Forelimb muscle (tissue), 1 donor: ENCODE measurements around the gene C1D. TPM values are rescaled to one million over a fixed set of nuclear protein-coding genes. Genes with fewer than 3 reads are reported as not detected.
A peak's percentile ranks its signal among the peaks of the same experiment; 100 is the strongest.
"Not testable (repeated sequence)": the region's sequence is repeated elsewhere in the genome, so short reads cannot be mapped to it uniquely, and the experiment has no call there.

Source experiments
- DNase-seq: peaks from one replicate; pipeline ENCODE4 v3.0.0-alpha.2; 2013; ENCODE audit warnings: low read depth
- polyA plus RNA-seq: library from polyadenylated mRNA; unstranded; fragments of 120-200 nt; gene quantifications from one replicate; pipeline ENCODE4 v1.2.1, GENCODE V29; 2013; ENCODE audit not compliant: insufficient read length

Gene C1D, protein sequence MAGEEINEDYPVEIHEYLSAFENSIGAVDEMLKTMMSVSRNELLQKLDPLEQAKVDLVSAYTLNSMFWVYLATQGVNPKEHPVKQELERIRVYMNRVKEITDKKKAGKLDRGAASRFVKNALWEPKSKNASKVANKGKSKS
- polyA plus RNA-seq: 31.3 TPM

- DNase-seq: peak; percentile 75
These were observed at the start of gene C1D for GRCh38 chr2:68062680-68063387. Gene C1D (minus strand): TSS chr2:68063004. CDS start chr2:68047310, 15,694 bp downstream.

DNA sequence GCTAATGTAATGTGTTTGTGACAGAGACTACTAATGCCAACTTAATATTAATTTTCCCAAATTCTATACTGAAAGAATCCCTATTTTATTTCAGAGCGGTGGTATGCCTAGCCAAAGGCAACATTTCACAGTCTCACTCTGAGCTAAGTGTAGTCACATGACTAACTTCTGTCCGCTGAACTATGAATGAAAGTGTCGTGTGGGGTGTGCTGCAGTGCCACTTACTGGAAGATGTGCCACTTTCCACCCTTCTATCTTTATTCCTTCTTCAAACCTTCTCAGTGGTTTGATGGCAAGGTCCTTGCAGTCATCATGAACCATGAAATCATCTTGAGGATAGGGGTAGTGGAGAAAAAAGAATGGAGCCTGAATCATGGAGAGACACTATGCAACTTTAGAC lies 47.3 kb upstream of the C1D start:
- no peak for DNase-seq

GRCh38 chr2:68108120-68108519 lies 45.3 kb upstream of the C1D start:
- no peak for DNase-seq

- no peak for DNase-seq
These were observed 44.7 kb upstream of the C1D start for GRCh38 chr2:68107475-68107874.

DNA sequence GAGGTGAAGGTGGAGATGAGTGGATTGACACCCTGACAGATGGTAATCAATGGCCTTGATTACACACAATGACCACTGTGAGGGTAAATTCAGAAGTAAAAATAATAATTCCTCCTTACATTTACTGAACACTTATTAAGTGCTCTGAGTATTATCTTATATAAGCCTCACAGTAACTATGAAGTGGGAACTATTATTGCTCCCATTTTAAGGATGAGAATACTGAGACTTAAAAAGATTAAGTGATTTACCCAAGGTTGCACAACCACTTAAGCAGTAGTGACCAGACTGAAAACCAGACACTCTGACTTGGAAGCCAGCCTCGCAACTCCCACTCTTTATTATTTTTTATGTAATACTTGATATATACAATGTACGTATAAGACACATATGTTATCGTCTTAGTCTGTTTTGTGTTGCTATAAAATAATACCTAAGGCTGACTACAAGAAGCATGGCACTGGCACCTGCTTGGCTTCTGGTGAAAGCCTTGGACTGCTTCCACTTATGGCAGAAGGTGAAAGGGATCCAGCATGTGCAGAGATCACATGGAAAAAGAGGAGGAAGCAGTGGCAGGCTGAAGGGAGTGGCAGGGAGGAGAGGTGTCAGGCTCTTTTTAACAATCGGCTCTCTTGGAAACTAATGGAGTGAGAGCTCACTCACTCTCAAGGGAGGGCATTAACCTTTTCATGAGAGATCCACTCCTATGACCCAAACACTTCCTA lies 41.5 kb upstream of the C1D start:
- no peak for DNase-seq

GRCh38 chr2:68103709-68104055 lies 40.9 kb upstream of the C1D start:
- DNase-seq: peak; percentile 64

DNA sequence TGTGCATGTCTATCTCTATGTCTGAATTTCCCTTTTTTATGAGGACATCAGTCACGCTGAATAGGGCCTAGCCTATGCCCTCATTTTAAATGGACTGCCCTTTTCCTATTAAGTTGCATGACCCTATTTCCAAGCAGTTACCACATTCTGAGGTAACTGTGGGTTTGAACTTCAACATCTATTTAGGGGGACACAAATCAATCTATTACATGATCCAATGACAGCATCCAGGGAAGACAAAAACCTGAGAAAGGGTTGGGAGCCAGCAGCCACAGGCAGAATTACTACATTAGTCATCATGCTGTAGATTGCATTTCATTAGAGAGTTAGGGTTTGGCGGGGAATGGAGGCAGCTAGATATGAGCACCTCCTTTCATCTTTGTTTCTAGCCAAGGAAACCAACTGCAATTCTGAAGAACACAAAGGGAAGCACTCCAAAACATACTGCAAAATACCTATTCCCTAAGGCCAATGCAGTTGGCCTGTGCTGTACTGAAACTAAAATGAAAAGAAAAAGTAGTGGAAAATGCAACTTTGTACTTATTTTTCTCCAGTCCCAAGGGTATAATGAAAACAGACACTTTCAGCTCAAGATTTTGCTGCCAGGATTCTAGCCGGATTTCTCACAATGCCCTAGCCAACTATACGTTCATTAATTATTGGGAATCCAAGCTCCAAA lies 40.4 kb upstream of the C1D start:
- no peak for DNase-seq

DNA sequence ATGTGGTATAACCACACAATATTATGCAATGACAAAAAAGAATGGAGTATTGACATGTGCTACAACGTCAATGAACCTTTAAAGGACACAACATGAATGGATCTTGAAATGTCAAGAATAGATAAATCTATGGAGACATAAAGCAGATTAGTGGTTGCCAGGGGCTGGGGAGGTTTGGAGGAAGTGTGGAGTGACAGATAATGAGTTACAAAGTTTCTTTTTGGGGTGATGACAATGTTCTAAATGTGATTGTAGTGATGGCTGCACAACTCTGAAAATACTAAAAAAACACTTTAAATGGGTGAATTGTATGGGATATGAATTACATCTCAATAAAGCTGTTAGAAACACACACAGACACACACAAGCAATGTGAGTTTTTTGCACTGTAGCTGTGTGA lies 37.4 kb upstream of the C1D start:
- no peak for DNase-seq

DNA sequence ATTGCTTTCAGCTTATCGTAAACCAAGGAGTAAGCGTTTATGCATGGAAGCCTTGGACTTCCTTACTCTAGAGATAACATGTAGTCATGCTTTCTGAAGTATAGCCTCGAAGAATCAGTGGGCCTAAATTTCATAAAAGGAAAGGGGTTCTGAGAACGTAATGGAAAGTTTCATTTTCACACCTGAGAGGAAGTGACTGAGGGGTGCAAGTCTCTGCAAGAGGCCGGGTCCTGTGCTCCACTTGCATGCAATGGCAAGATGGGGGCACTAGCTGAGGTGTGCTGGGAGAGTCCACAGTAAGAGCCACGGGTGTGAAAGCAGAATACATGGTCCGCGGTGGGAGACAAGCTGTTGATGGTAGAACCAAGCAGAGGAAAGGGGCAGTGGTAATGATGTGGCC lies 36.5 kb upstream of the C1D start:
- no peak for DNase-seq

- no peak for DNase-seq
These were observed 35.5 kb upstream of the C1D start for GRCh38 chr2:68098291-68098797.

DNA sequence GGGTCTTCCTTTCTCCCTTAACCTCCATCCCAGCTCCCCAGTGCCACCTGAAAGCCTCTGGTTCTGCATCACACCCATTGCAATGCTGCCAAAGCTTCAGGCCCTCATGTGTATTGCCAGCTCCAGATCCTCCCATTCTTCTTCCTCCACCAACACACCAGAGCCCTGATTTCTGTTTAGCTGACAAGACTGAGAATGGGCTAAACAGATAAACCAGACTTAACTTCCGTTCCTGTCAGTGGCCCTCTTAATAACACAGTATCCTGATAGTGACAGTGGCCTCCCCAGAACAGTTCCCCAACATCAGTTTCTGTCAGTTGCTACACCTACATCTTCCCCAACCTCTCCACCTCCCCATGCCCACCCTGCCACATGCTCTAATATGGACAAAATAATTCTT lies 31.3 kb upstream of the C1D start:
- DNase-seq: no peak

GRCh38 chr2:68093634-68094033 lies 30.8 kb upstream of the C1D start:
- no peak for DNase-seq

DNA sequence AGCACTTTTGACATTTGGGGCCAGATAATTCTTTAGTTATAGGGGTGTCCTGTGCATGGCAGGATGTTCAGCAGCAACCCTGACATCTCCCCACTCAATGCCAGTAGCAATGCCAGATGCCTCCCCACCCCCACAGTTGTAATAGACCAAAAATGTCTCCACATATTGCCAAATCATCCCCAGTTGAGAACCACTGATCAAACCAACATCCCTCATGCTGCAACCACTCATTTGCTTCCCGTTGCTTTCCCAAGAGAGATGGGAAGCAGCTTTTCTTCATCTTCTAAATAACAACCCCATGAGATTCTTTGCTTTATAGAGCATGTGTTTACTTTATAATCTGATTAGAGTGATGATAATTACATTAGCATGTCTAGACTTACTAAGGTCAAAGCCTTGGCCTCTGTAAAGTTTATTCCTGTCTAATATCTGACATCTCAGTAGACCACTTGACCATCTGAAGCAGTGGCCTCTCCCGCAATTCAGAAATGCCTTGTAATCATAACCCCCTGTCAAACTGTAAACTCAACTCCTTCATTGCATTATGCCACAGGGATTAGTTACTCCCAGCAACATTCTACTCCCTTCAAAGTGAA lies 28.7 kb upstream of the C1D start:
- DNase-seq: no peak

GRCh38 chr2:68089961-68090360 lies 27.2 kb upstream of the C1D start:
- DNase-seq: no peak

GRCh38 chr2:68088940-68089339 lies 26.1 kb upstream of the C1D start:
- DNase-seq: no peak

DNA sequence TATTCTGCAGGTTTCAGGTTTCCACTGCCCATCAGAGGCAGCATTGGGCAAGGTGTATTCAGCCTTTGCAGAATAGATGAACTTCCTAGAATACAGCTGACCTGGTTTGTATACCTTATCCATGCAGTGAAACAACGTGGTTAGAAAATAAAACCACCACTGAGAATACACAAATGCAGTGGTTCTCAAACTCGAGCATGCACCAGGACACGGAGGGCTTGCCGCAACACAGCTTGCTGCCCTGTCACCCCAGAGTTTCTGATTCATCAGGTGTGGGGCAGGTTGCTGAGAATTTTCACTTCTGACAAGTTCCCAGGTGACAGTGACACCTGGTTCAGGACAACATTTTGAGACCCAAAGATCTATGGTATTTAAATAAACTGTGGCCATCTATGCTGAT lies 23.4 kb upstream of the C1D start:
- no peak for DNase-seq

DNA sequence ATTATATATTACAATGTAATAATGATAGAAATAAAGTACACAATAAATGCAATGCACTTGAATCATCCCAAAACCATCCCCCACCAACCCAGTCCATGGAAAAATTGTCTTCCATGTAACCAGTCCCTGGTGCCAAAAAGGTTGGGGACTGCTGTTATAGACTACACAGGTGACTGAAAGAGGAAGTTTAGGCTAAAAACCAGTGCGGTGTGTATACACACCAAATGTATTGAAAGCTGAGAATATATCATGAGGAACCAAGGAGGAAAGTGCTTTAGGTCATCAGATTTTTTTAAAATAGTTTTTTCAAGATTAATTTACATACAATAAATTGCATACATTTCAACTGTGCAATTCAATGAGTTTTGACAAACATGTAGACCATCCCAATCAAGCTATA lies 20.5 kb upstream of the C1D start:
- DNase-seq: no peak

DNA sequence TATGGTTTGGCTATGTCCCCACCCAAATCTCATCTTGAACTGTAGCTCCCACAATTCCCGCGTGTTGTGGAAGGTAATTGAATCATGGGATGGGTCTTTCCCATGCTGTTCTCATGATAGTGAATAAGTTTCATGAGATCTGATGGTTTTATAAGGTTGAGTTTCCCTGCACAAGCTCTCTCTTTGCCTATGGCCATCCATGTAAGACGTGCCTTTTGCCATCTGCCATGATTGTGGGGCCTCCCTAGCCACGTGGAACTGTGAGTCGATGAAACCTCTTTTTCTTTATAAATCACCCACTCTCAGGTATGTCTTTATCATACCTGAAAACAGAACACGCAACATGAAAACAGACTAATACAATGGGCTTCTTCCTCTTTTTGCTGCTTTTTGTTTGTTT lies 11.2 kb upstream of the C1D start:
- no peak for DNase-seq

GRCh38 chr2:68063797-68064646 lies 1.2 kb upstream of the C1D start:
- not testable (repeated sequence) for DNase-seq

GRCh38 chr2:68060652-68061051 lies 2.2 kb downstream of the C1D start:
- no peak for DNase-seq
